GM18517 (cell line): Measurements from ENCODE around the gene SNX27.

Experiments
- ATAC-seq: cut with Tn5 transposase; IDR thresholded peaks from one replicate; pipeline ENCODE4 v1.9.1; 2021; ENCODE audit warnings: mild to moderate bottlenecking, moderate library complexity; ENCODE audit not compliant: unreplicated experiment

Gene SNX27

DNA sequence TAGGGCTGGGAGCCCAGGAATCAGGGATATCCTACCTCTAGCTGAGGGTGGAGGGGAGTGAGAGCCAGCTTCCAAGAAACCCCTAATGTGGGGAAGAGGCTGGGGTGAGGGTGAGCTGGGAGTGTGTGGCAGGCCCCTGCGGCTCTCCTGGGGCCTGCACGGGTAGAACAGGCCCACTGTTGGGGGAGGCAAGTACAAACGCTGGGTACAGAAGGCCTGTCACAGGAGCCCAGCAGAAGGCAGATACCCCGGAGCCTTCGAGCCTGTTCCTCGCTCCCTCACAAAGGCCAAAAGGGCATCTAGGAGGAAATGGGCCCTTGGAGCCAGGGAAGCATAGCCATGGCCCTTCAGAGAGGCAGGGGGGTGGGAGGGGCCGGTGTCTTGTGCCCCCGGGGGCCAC is 91.1 kb downstream of the SNX27 start:
- no peak for ATAC-seq

- no peak for ATAC-seq
Measured at GRCh38 chr1:151703813-151704212, 92.0 kb downstream of the SNX27 start.

GRCh38 chr1:151704246-151704645 is 92.4 kb downstream of the SNX27 start:
- no peak for ATAC-seq

DNA sequence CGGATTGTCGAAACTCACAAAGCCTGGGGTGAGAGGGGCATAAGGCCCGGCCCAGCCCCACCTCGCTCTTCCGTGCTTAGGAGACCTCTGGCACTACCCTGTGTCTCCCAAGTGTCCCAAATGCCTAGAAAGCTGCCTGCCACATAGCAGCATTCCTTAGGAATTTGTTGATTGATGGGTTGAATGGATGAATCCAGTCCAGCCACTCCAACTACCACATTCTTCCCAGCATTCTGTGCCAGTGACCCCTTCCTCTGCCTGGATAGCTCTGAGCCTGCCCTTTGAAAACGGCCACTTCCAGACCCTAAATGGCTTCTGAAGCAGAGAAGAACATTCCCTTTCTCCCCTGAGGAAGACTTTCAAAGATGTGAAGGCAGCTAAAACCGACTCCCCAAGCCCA is 93.3 kb downstream of the SNX27 start:
- no peak for ATAC-seq

DNA sequence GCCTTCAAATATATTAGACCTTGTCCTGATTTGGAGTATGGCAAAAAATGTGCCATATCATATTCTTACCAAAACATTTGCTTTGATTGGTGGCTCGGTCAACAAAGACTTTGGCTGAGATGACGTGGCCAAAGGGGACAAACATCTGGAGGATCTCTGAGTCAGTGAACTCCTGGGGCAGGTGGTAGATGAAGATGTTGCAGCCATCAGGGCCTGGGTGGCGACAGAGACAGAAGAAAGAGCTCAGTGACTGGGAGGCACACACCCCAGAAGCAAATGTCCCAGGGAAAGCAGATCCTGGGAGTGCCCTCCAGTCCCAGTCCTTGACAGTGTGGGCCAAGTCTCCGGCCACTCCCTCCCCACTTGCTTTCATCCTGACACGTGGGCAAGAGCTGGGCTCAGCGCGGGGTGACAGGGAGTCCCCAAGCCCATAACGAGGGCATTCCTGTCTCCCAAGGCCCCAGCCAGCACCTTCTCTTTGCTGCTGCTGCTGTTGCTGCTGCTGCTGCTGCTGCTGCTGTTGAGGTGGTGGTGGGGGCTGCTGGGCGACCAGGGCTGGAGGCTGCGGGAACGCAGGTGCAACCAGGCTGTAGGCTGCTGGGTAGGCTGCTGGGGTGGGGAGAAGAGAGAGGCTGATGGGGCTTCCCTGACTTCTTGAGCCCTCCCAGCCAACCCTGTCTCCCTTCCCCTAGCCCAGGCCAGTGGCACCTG is 94.1 kb downstream of the SNX27 start:
- ATAC-seq = no peak

- no peak for ATAC-seq
Measured at GRCh38 chr1:151706464-151707415, 94.9 kb downstream of the SNX27 start.

DNA sequence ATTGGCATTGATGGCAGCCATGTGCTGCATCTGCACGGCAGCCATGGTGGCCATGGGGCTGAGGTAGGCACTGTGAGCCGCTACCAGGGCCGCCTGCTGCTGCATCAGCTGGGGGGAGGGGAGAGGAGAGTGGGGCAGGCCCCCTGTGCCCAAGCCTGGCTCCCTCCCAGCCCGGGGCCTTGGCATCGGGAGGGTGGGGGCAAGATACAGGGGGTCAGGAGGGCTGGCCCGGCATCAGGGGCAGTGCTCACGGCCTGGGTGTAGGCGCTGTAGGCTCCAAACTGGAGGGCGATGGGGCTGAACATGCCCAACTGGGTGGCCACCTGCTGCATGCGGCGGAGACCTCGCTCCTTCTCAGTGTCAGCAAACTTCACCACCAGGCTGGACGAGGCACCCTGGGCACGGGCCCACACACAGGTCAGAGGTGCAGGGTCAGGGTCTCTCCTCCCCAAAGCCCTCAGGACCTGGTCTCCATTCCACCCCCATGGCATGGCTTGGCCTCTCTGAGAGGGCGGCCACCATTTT is 95.8 kb downstream of the SNX27 start:
- ATAC-seq = no peak

GRCh38 chr1:151708891-151709290 is 97.0 kb downstream of the SNX27 start:
- no peak for ATAC-seq

DNA sequence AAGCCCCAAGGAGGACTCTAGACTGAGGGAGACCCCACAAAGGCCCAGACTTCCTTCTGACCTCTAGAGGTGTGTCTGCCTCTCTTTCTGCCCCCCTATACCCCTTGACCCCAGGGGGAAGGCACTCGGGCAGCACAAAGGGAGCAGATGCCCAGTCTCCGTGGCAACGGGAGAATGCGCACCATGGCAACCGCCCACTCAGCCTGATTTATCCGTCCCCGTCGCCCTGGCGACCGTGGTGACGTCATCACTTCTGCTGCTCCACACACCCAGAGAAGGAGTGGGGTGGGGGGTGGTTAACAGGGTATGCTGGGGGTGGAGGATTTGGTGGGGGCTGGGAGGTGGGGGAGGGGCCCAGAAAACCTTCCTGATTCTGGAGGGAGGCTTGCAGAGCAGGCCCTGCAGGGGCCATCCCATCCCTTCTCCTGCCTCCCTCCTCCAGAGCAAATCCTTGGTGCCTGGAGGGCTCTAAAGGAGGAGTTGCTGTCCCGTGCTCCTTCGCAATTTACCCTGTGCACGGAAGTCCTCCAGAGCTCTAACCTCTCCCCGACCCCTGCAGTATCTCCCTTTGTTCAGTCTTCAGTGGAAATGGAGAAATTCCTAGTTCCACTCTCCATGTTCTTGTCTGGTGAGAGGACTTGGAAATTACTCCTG is 98.5 kb downstream of the SNX27 start:
- no peak for ATAC-seq

GRCh38 chr1:151711044-151711800 is 99.4 kb downstream of the SNX27 start:
- no peak for ATAC-seq

DNA sequence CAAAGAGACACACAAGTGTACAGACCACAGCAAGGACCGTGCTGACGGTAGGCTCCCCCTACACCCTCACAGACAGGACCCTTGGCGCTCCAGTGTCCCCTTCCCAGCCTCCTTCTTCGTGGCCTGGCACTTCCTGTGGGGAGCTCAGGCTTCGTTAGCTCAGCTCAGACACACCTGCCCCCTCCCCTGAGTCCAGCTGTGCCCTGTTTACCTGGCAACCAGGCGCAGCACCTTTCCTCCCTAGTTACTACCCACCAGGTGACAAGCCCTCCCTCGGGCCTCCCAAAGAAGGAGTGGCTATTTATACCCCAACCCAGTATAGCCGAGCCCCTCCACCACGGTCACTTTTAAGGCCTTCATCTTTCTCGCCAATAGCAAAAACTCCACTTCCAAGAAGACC is 100.1 kb downstream of the SNX27 start:
- no peak for ATAC-seq

DNA sequence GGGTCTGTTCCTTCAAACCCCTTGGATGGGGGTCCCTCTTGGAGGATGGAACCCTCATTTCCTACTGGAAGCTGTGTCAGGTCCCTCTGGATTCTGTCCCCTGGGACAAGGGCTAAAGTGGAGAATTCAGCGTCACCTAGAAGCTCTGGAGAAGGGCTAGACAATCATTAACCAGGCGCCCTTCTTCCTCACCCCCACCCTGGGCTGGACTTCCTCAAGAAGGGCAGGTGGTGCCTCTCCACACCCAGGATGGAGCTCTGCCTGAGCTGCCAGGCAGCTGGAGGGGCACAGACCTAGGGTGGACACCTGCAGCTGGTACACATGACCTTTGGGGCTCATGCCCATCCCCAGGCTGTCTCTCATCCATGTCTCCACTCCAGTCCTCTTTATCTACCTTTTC is 101.2 kb downstream of the SNX27 start:
- ATAC-seq = no peak

- no peak for ATAC-seq
Measured at GRCh38 chr1:151713874-151714273, 102.0 kb downstream of the SNX27 start.

- ATAC-seq = no peak
Measured at GRCh38 chr1:151714820-151715725, 103.2 kb downstream of the SNX27 start.

DNA sequence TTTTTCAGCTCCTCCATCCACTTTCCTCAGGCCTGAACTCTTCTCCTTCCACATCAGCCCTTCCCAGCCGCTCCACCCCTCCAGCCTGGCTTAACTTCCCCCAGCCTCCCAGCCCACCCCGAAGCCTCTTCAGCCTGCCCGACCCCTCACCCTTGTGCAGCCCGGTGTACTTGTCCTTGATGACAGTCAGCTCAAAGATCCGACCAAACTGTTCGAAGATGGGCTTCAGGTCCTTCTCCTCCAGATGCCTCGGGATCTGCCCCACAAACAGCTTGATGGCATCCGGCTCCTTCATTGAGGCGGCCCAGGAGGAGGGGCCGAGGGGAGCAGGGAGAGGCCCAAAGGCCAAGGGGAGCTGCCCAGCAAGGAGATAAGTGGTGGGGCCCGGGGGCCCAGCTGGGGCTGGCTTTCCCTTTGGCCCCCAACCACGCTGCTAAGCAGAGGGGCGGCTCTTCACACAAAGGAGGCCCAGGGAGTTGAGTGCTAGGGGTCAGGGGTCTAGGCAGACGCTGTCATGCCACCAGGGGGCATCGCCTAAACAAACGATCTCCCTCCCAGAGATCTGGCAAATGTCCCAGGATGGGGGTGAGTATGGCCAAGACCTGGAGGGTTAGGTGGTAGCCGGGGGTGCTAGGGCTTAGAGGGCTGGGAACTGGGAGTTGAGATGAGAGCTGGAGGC is 104.0 kb downstream of the SNX27 start:
- ATAC-seq = no peak

- no peak for ATAC-seq
Measured at GRCh38 chr1:151716405-151716762, 104.5 kb downstream of the SNX27 start.

DNA sequence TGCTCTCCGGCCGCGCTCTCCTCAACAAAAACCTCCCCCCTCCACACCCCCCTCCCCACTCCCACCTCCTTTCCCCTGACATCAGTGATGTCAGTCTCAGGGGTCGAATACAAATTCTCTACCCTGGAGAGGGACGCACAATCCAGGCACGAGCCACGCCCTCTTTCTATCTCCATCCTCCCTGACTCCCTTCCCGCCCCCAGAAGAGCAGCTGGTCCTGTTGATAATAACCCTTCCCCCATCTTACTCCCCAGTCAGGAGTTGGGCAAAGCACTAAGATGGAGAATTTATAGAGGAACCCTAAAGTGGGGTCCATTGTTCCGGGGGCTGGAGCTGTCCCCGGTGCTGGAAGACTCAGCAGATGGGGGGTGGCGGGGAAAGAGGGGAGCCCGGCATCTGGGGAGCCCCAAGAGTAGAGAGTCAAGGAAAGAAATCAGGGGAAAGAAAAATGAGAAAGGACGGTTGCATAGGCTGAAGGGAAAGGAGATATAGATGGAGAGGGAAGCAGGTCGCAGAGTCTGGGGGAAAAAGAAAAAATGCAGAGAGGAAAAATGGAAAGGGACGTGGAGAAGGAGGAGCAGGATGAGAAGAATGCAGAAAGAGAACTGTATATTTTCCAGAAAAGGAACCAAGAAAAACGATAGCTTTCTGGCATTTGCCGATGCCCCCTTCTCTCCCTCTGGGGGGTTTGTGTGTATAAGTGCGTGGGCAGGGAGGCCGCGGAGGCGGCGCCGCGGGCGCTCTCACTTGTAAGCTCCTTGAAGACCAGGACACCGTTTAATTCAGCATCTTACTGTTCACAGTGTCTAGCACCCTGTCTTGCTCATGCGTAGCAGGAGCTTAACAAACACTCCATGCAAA is 105.2 kb downstream of the SNX27 start, which contains the start of gene CELF3:
Gene CELF3 (minus strand): TSS at position 33 of the 861 bp plus-strand sequence. CDS start 783 bp downstream, outside the sequence.
- ATAC-seq = no peak

DNA sequence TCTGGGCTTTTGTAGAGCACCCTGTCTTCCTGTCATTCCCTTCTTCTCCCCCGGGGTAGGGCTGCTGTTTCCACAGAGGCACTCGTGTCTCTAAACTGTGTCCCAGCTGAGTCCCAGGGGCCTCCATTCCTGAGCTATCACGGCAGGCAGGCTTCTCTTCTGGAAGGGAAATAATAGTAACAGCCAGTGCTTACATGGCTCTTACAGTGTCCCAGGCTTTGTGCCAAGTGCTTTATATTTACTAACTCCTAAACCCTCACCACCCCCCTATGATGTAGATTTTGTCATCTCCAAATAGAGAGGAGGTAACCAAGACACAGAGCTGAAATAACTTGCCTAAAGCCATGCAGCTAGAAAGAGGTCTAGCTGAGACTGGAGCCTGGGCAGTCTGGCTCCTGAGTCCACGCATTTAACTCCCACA is 106.2 kb downstream of the SNX27 start:
- ATAC-seq = no peak
